Adipocyte (in vitro differentiated cells): Measurements from ENCODE around the gene TBC1D20.
"Not testable (repeated sequence)": the region's sequence is repeated elsewhere in the genome, so short reads cannot be mapped to it uniquely, and the experiment has no call there.

Source experiments
- DNase-seq: peaks from one replicate; pipeline ENCODE4 v3.0.0-alpha.2; 2015; ENCODE audit warnings: low read depth
- H3K27me3 ChIP-seq: replicated peaks from 2 replicates; pipeline ENCODE4 v1.7.0; 2013; ENCODE audit warnings: mild to moderate bottlenecking, low read length, moderate library complexity; ENCODE audit not compliant: control insufficient read depth, insufficient read depth
- H3K36me3 ChIP-seq: 2 replicates; pipeline ENCODE4 v1.7.0; 2013; ENCODE audit warnings: low read length, mild to moderate bottlenecking, moderate library complexity; ENCODE audit not compliant: control insufficient read depth, insufficient read depth, severe bottlenecking
- H3K4me1 ChIP-seq: 2 replicates; pipeline ENCODE4 v1.7.0; 2013; ENCODE audit warnings: mild to moderate bottlenecking, low read length, moderate library complexity; ENCODE audit not compliant: control insufficient read depth, insufficient read depth
- H3K4me3 ChIP-seq: 2 replicates; pipeline ENCODE4 v1.7.0; 2013; ENCODE audit warnings: mild to moderate bottlenecking, low read length, moderate library complexity
- H3K9ac ChIP-seq: 2 replicates; pipeline ENCODE4 v1.7.0; 2013; ENCODE audit warnings: mild to moderate bottlenecking, low read length, moderate library complexity
- H3K9me3 ChIP-seq: 2 replicates; pipeline ENCODE4 v1.7.0; 2013; ENCODE audit warnings: mild to moderate bottlenecking, low read length, moderate library complexity; ENCODE audit not compliant: control insufficient read depth

TBC1D20 gene

DNA sequence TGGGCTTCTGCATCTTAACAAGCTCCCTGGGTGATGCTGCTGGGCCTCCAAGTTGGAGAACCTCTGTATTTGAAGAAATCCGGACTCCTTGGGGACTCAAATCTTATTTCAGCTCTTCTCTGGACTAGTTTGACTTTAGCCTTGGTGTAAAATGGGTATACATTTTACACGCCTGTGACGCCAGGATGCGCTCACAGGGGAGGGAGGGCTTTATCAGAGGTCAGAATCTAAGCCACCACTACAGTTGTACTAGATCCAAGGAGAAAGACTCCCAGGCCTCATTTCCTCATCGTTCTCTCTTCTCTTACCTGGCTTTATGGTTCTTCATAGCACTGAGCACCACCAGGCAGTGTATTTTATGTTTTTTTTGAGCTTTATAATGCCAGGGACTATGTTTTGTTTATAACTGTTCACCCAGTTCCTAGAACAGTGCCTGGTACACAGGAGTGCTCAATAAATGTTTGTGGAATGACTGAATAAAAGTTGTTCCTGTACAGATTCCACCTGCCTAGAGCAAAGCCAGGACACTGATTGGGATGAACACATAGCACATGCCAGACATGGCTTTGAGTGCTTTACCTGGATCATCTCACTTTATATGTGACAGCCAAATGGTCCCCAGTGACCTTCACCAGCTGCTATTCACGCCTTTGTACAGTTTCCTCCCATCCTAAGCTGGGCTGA lies 59.3 kb downstream of the TBC1D20 start:
- no peak for DNase-seq
- Histone ChIP-seq H3K36me3 (peaks cover under 1% of the 10 kb centered on the region), H3K27me3 (no peaks in the 10 kb centered on the region), H3K9ac (no peak overlapping the region), H3K4me1 (peaks cover 6% of the 10 kb centered on the region), H3K9me3 (no peaks in the 10 kb centered on the region), H3K4me3 (no peak overlapping the region)

DNA sequence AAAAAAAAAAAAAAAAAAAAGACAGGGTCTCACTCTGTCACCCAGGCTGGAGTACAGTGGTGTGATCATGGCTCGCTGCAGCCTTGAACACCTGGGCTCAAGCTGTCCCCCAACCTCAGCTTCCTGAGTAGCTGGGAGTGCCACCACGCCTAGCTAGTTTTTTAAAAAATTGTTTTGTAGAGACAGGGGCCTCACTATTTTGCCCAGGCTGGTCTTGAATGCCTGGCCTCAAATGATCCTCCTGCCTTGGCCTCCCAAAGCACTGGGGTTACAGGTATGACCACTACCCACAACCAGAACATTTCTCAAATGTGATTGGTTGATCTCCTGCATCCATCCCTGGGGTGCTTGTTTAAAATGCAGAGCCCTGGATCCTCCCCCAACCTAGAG lies 59.8 kb downstream of the TBC1D20 start:
- no peak for DNase-seq
- H3K9ac ChIP-seq, result no peak overlapping the region
- H3K4me3 ChIP-seq, result no peak overlapping the region
- H3K27me3 ChIP-seq, result no peaks in the 10 kb centered on the region
- no peaks in the 10 kb centered on the region for H3K9me3 ChIP-seq
- peaks cover 6% of the 10 kb centered on the region for H3K4me1 ChIP-seq
- H3K36me3 ChIP-seq, result peaks cover 6% of the 10 kb centered on the region

DNA sequence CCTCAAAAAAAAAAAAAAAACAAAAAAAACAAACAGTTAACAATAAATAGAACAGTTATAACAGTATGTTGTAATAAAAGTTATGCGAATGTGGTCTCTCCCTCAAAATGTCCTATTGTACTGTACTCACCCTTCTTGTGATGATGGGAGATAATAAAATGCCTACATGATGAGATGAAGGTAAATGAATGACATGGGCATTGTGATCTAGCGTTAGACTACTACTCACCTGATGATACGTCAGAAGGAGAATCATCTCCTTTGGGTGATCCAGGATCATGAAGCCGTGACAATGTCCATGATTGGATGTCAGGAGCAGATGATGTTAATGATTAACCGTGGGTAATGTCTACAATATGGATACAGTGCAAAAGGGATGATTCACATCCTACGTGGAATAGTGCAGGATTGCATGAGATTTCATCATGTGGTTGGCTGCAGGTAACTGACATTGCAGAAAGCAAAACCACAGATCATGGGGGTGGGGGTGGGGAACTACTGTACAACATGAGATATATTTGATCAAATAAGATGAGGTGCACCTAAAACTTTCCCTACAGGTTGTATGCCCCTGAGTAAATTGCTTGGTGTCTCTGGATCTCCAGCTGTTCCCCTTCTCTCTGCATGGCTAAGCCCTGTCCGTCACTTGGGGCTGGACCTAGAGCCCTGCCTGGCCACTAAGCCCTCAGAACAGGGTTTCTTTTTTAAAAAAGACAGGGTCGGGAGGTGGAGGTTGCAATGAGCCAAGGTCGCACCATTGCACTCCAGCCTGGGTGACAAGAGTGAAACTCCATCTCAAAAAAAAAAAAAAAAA lies 60.4 kb downstream of the TBC1D20 start:
- H3K27me3 ChIP-seq, result no peaks in the 10 kb centered on the region
- peaks cover 12% of the 10 kb centered on the region for H3K36me3 ChIP-seq
- no peak overlapping the region for H3K4me3 ChIP-seq
- peak; percentile 47 for DNase-seq
- H3K9ac ChIP-seq, result no peak overlapping the region
- H3K4me1 ChIP-seq, result peaks cover 2% of the 10 kb centered on the region
- H3K9me3 ChIP-seq, result no peaks in the 10 kb centered on the region

DNA sequence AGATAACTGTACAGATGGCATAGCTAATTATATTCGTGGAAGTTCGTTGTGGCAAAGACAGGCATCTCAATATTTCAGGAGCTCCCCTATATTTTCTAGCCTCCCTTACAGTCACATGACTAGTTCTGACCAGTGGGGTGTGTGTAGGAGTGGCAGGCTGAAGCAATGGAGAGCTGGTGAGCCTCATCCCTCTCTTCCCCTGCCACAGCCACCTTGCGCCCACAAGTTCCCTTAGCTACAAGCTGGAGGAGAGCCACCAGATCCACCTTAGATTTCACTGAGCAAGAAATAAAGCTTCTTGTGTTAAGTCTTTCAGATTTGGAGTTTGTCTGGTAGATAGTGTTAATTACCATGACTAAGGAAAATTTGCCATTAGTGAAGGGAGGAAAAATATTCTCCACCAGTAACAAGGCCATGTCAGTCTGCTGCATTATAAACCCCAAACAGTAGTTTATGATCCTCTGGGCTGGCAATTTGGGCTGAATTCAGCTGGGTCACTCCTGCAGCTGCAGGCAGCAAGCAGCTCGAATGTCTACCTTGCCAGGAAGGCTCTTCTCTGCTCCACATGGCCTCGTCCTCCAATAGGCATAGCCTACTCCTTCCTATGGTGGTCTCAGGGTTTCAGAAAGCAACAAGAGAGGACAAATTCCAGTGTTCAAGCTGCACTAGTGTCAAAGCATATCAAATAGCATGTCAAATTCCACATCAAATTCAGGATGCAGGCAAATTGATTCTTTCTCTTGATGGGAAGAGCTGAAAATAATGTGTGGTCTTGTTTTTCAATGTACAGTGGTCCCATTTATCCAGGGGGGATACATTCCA lies 61.7 kb downstream of the TBC1D20 start:
- no peak for DNase-seq
- no peak overlapping the region for H3K4me3 ChIP-seq
- H3K4me1 ChIP-seq, result no peaks in the 10 kb centered on the region
- H3K36me3 ChIP-seq, result peaks cover 24% of the 10 kb centered on the region
- H3K9ac ChIP-seq, result no peak overlapping the region
- no peaks in the 10 kb centered on the region for H3K27me3 ChIP-seq
- no peaks in the 10 kb centered on the region for H3K9me3 ChIP-seq

- H3K27me3 ChIP-seq, result no peaks in the 10 kb centered on the region
- no peaks in the 10 kb centered on the region for H3K4me1 ChIP-seq
- peaks cover 30% of the 10 kb centered on the region for H3K36me3 ChIP-seq
These were observed 62.2 kb downstream of the TBC1D20 start for GRCh38 chr20:400128-400453.

DNA sequence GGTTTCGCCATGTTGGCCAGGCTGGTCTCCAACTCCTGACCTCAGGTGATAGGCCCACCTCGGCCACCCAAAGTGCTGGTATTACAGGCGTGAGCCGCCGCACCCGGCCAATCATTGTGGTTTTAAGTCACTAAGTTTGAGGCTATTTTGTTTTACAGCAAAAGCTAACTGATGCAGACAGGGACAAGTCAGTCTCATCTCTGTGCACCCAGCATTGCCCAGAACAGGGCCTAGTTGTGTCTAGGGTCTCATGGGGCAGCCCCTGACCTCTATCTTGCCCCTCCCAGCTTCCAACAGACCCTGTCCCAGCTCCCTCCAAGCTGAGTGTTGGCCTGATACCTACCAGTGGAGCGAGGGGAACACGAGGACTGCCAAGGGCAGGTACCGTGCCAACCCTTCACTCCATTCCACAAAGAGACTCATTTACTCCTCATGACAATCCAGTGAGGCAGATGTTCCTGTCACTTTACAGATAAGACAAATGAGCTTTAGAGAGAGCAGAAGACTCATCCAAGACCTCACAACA lies 63.1 kb downstream of the TBC1D20 start:
- Histone ChIP-seq H3K36me3 (peaks cover 38% of the 10 kb centered on the region), H3K27me3 (no peaks in the 10 kb centered on the region), H3K9ac (no peak overlapping the region), H3K9me3 (no peaks in the 10 kb centered on the region), H3K4me3 (no peak overlapping the region), H3K4me1 (no peaks in the 10 kb centered on the region)
- no peak for DNase-seq

More at GRCh38 chr20:400128-400453, 62.2 kb downstream of the TBC1D20 start:
- Histone ChIP-seq H3K9me3 (no peaks in the 10 kb centered on the region), H3K9ac (no peak overlapping the region), H3K4me3 (no peak overlapping the region)
- DNase-seq, result no peak

- Histone ChIP-seq H3K9ac (no peak overlapping the region), H3K36me3 (peaks cover 52% of the 10 kb centered on the region)
- DNase-seq, result no peak
These were observed 64.7 kb downstream of the TBC1D20 start for GRCh38 chr20:397432-398237.

GRCh38 chr20:396619-397431 lies 65.5 kb downstream of the TBC1D20 start:
- Histone ChIP-seq H3K9ac (no peak overlapping the region), H3K36me3 (peaks cover 60% of the 10 kb centered on the region), H3K4me3 (no peak overlapping the region), H3K27me3 (no peaks in the 10 kb centered on the region), H3K9me3 (no peaks in the 10 kb centered on the region), H3K4me1 (no peaks in the 10 kb centered on the region)
- DNase-seq, result no peak

More at GRCh38 chr20:397432-398237, 64.7 kb downstream of the TBC1D20 start:
- no peaks in the 10 kb centered on the region for H3K27me3 ChIP-seq
- H3K4me1 ChIP-seq, result no peaks in the 10 kb centered on the region
- no peak overlapping the region for H3K4me3 ChIP-seq
- H3K9me3 ChIP-seq, result no peaks in the 10 kb centered on the region

GRCh38 chr20:396252-396618 lies 66.1 kb downstream of the TBC1D20 start:
- no peak overlapping the region for H3K4me3 ChIP-seq
- no peaks in the 10 kb centered on the region for H3K9me3 ChIP-seq
- H3K27me3 ChIP-seq, result no peaks in the 10 kb centered on the region
- H3K36me3 ChIP-seq, result peaks cover 65% of the 10 kb centered on the region
- no peaks in the 10 kb centered on the region for H3K4me1 ChIP-seq
- H3K9ac ChIP-seq, result no peak overlapping the region
- DNase-seq, result no peak

- not testable (repeated sequence) for DNase-seq, H3K27me3 ChIP-seq, H3K9ac ChIP-seq, H3K9me3 ChIP-seq, H3K4me1 ChIP-seq, H3K4me3 ChIP-seq
- H3K36me3 ChIP-seq, result peaks cover 91% of the 10 kb centered on the region
These were observed 69.0 kb downstream of the TBC1D20 start for GRCh38 chr20:393296-393695.
